Measurements from ENCODE around the gene IL1R2. TPM values are rescaled to one million over a fixed set of nuclear protein-coding genes. Genes with fewer than 3 reads are reported as not detected.

Gene IL1R2
- total RNA-seq, 1 experiment from 2014 or later, result not detected

DNA sequence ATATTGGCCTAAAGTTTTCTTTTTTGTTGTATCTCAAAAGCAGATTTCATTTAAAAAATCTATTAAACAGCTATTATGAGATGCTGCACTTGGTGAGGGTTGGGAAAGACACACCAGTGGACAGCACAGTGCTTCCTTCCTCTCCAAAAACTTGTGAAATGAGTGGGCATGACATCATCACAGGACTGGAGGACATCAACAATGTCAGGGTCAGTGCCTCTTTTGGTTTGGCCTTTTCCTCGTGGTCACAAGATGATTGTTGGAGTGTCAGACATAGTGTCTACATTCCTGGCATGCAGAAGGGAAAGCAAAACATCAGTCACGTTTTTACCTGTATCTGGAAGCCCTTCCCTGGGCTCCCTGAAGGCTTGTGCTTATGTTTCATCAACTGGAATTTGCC lies 49.6 kb downstream of the IL1R2 start:
- Histone ChIP-seq H3K9me3 (no peaks in the 10 kb centered on the region), H3K27me3 (no peaks in the 10 kb centered on the region), H3K4me3 (no peak overlapping the region), H3K36me3 (no peaks in the 10 kb centered on the region)
- no peak for DNase-seq

DNA sequence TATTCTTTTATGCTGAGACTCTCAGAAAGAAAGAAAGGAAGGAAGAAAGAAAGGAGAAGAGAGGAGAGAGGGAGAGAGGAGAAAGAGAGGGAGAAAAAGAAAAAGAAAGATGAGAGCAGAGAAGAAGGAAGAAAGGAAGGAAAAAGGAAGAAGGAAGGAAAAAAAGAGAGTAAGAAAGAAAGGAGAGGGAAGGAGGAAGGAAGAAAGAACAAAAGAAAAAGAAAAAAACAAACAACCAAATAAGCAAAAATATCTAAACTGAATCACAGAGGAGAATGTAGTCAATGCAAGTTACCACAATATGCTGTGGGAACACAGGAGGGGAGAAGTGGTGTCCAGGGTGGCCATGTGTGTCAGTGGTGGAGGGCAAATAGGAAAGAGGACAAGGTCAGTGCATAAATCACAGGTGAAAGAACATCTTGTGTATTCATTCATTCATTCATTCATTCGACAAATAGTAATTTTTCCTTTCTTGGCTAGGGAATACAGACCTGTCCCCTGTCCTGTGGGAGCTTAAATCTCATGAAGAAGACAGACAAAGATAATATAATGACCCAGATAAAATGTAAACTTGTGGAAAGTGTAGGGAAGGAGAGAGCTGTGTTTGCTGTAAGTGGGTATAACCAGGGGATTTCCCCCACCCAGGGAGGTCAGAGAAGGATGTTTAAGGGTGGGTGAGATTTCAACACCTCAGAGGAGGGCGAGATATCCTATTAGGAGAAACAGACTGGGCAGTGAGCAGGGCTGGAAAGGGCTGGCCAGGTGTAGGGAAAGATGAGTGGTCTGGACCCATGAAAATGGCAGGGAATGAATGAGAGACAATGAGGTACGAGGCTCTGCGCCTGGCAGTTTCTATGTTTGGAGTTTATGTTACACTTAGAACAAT lies 50.7 kb downstream of the IL1R2 start:
- no peaks in the 10 kb centered on the region for H3K36me3 ChIP-seq
- H3K9me3 ChIP-seq, result no peaks in the 10 kb centered on the region
- no peak overlapping the region for H3K4me3 ChIP-seq
- no peaks in the 10 kb centered on the region for H3K27me3 ChIP-seq
- no peak for DNase-seq

DNA sequence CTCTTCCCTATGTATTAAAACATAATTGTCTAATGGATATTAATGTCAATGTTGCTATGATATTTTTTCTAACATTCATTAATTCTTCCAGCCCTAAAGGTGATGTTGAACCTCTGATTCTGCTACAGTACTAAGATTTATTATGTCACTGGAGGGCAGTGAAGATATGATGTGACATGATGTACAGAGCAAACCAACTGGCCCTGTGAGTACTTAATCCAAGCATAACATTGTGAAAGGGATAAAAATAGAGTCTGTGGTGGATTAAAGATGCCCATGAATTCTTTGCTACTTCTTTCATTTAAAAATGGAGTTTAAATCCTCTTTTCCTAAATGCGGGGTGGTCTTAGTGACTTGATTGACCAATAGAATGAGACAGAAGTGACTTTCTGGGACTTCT lies 51.8 kb downstream of the IL1R2 start:
- Histone ChIP-seq H3K36me3 (no peaks in the 10 kb centered on the region), H3K27me3 (no peaks in the 10 kb centered on the region), H3K9me3 (no peaks in the 10 kb centered on the region), H3K4me3 (no peak overlapping the region)
- DNase-seq, result no peak

DNA sequence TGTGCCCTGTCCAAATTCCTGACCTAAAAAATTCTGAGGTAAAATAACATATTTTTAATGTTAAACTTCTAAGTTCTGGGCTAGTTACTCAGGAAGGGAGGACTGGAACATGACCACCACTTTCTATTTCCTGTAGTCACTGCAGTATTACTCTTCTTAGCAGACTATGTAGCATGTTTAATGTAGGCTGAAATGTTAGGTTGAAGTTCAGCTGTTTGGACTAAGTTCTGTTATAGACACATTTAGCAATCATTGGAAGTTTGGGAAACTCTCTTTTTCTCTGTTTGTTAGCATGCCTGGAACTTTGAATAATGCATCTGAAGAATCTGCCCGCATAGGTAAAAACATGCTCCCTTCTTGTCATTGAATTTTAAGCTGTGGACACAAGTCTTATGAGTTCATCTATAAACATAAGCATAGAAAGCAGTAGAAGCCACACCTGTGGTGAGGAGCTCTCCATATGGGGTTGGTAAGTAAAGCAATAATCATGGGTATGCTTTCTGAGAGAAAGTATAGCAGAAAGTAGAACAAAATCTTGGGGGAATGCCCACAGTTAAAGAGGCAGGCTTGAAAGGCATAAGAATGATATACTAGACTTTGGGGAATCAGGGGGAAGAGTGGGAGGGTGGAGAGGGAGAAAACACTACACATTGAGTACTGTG lies 52.6 kb downstream of the IL1R2 start:
- no peak for DNase-seq
- H3K36me3 ChIP-seq, result no peaks in the 10 kb centered on the region
- no peaks in the 10 kb centered on the region for H3K27me3 ChIP-seq
- H3K4me3 ChIP-seq, result no peak overlapping the region
- no peaks in the 10 kb centered on the region for H3K9me3 ChIP-seq

DNA sequence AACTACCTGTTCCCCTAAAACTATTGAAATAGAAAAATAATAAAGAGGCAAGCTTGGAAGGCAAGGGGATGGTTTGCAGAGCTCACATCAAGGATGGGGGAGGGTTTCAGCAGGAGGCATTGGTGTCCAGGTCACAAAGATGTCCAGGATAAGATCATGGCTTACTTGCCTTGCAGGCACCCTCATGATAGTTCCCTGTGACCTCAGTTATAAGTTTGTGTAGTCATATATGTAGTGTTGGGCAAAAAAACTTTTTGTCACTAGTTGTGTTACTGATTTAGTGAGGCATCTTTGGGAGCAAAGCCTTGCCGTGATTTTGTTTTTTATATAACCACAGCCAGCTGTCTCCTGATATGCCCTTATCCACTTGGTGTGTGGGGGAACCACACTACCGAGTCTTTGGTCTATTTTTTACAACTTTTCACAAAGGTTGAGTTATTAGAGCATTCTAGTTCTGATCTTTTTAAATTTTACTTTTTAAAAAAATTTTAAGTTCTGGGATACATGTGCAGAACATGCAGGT lies 53.3 kb downstream of the IL1R2 start:
- DNase-seq, result no peak
- Histone ChIP-seq H3K4me3 (no peak overlapping the region), H3K36me3 (no peaks in the 10 kb centered on the region), H3K9me3 (no peaks in the 10 kb centered on the region), H3K27me3 (no peaks in the 10 kb centered on the region)

DNA sequence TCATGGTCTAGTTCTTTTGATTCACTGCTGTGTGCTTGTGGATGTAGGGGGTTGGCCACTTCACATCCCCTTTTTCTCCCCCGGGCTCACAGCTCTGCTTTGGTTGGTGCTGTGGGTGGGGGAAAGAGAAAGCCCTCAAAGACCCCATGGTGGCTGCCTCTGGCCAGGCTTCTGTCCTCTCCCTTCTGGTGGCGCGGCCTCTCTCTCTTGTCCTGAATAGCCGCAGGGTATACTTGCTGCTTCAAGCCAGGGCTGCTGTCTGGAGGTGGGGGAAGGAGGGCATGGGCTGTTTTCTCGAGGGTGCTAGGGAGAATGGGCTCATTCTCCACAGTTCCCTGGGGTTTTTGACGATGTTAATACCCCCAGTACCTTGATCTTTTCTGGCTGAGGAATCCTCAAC lies 53.9 kb downstream of the IL1R2 start:
- Histone ChIP-seq H3K36me3 (no peaks in the 10 kb centered on the region), H3K27me3 (no peaks in the 10 kb centered on the region), H3K9me3 (no peaks in the 10 kb centered on the region), H3K4me3 (no peak overlapping the region)
- no peak for DNase-seq

DNA sequence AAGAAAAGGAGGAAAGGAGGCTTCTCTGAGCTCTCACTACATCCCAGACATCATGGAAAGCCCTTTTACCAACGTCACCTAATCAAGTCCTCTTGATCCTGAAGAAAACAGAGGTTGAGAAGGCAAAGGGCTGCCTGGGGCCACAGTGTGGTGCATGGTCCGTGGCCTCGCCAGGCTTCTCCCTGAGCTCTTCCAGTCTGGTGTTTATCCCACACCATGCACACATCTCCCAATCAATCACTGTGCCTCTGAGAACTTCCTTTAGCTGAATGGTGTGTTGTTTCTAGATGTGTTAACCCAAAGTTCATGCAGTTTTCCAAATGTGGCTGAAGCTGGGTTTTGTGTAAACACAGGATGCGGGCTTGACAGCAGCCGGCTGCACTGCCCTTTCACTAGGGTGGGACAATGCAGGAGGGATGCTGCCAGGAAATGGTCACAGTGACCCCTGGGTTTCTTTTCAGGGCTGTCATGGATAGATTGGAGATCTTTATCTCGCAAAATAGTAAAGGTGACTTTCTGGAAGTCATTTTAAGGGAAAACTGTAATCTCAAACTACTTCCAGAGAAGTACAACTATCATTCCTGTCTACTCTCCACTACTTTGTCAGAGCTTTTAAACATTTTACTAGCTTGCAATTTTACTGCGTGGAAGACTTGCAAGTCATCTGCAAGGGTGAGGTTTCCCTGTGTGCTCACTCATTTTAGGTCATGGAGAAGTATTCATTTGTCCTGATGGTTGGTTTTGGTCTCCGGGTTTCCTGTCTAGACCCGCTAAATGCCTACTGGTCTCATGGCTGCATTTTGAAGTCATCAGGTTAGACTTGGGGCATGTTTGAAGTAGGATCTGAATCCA lies 54.6 kb downstream of the IL1R2 start:
- no peaks in the 10 kb centered on the region for H3K36me3 ChIP-seq
- no peak for DNase-seq
- no peak overlapping the region for H3K4me3 ChIP-seq
- H3K9me3 ChIP-seq, result no peaks in the 10 kb centered on the region
- H3K27me3 ChIP-seq, result no peaks in the 10 kb centered on the region

DNA sequence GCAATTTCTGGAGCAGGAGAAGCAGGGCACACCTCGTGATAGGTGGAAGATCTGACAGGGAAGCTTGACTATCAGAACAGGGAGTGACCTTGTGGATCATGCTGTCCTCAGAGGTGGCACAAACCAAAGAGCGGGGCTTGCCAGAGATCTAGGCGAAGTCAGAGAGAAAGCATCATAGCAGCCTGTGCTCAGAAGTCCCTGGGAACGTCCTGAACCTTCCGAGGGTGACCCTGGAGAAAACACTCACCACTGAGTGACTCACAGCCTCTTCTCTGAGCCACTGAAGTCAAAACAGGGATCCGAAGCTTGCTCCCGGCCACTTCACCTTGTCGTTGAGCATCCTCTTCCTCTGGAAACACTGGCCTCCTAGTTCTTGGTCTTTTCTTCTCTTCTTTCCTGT lies 56.7 kb downstream of the IL1R2 start:
- H3K9me3 ChIP-seq, result no peaks in the 10 kb centered on the region
- no peak overlapping the region for H3K4me3 ChIP-seq
- H3K27me3 ChIP-seq, result no peaks in the 10 kb centered on the region
- no peak for DNase-seq
- no peaks in the 10 kb centered on the region for H3K36me3 ChIP-seq

DNA sequence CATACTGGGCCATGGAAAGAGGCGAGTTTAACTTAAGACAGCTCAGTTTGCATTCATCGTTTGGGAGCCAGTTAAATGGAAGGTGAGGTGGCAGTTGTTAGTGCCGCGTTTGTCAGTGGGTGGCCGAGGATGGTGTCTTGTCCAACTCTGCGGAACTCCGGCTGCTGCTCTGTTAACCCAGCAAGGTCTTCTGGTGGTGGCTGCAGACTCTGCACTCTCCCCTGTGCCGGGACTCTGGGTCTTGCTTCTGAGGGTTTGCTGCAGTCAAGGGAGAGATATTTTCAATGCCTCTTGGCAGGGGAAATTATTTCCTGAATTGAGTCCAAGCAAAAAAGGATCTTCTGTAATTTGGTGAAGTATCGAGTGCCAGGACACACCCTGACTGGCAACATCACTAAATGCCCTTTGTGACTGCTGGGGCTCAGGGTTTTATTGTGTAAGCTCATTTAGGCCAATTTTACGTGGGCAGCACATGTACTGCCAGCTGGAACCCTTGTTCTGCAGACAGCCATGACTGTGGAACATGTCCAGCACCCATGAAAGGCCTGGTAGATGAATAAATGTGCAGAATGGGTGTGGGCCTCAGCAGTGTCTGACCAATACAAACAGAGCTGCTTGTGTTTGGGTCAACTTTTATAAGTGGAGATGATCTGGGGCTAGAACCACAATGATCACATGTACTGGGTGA lies 58.1 kb downstream of the IL1R2 start:
- Histone ChIP-seq H3K27me3 (no peaks in the 10 kb centered on the region), H3K9me3 (no peaks in the 10 kb centered on the region), H3K4me3 (no peak overlapping the region), H3K36me3 (no peaks in the 10 kb centered on the region)
- DNase-seq, result peak; percentile 95

DNA sequence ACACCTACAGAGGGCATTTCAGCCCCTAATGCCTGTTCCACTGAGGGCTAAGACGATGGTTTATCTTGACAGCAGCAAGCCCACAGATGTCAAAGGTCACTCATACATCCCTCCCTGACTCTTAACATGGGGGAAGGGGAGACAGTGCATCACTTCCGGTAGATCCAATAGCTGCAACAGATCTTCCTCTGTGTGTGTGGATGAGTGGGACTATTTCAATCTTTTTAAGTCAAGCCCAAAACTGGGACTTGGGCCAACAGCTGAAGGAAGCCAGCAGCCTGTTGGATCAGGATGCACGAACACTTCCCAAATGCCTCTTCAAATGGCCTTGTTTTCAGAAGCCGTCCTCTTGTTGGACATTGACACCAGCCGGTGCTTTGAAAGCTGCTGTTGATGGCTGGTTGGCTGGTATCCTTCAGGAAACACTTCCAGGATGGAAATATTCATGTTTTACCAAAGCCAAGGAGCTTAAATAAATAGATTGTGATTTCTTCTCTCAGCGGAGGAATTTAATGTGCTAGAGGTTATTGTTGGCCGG lies 59.2 kb downstream of the IL1R2 start:
- Histone ChIP-seq H3K9me3 (no peaks in the 10 kb centered on the region), H3K4me3 (no peak overlapping the region), H3K27me3 (no peaks in the 10 kb centered on the region), H3K36me3 (no peaks in the 10 kb centered on the region)
- DNase-seq, result peak; percentile 90

DNA sequence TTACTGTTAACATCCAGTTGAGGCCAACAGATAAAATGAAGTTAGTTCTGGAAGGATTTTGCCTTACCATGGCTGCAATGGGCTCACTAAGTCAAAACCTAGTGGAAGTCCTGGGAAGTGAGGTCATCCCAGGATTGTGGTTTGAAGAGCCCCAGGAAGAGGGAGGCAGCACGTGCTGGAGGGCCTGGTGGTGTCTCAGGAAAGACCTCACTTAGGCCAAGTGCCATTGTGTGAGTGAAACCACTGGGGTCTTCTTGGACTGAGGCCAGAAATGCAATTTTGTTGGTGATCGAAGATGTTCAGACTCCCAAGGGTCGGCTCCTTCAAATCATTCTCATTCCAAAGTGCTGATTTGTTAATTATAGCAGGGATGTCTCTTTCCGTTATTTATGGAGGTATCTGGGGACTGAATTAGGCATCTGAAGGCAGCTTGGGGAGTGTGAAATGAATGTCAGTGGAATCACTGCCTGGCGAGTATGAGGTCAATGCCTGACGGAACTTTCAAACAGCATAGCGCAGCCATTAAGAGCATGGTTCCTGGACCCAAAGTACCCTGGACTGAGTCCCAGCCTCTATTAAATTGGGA lies 60.0 kb downstream of the IL1R2 start:
- no peaks in the 10 kb centered on the region for H3K27me3 ChIP-seq
- no peaks in the 10 kb centered on the region for H3K9me3 ChIP-seq
- no peaks in the 10 kb centered on the region for H3K36me3 ChIP-seq
- peak; percentile 51 for DNase-seq
- H3K4me3 ChIP-seq, result no peak overlapping the region

DNA sequence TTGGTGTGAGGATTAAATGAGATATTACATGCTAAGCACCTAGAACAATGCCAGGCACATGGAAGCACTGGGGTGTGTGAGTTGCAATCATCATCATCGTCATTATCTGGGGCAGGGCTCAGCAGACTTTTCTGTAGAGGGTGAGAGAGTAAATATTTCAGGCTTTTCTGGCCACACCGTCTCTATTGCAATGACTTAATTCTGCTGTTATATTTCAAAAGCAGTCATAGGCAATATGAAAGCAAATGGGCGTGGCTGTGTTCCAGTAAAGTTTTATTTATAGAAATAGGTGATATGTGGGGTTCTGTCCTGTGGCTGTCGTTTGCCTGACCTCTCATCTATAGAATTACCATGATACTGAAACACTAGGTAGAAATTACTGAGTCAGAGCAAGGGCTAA lies 60.6 kb downstream of the IL1R2 start:
- no peak overlapping the region for H3K4me3 ChIP-seq
- DNase-seq, result no peak
- H3K36me3 ChIP-seq, result no peaks in the 10 kb centered on the region
- H3K9me3 ChIP-seq, result no peaks in the 10 kb centered on the region
- no peaks in the 10 kb centered on the region for H3K27me3 ChIP-seq

DNA sequence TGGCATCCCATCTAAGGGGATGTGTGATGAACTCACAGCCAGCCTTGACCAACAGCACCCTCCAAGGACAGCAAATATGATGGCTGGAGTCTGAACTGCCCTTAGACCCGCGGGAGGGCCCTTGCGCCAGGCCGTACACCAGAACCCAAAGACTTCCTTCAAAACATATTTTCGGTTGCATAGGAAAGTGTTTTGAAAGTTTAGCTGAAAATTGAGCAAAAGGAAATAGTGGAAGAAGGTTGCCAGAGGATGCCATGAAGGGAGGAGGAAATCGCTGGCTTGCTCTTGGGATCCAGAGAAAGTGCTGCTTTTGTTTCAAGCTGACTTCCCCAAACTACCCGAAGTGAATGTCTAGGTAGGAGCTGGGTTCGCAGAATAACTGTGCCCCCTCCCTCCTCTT lies 61.3 kb downstream of the IL1R2 start:
- Histone ChIP-seq H3K36me3 (no peaks in the 10 kb centered on the region), H3K4me3 (no peak overlapping the region), H3K9me3 (no peaks in the 10 kb centered on the region), H3K27me3 (no peaks in the 10 kb centered on the region)
- no peak for DNase-seq

DNA sequence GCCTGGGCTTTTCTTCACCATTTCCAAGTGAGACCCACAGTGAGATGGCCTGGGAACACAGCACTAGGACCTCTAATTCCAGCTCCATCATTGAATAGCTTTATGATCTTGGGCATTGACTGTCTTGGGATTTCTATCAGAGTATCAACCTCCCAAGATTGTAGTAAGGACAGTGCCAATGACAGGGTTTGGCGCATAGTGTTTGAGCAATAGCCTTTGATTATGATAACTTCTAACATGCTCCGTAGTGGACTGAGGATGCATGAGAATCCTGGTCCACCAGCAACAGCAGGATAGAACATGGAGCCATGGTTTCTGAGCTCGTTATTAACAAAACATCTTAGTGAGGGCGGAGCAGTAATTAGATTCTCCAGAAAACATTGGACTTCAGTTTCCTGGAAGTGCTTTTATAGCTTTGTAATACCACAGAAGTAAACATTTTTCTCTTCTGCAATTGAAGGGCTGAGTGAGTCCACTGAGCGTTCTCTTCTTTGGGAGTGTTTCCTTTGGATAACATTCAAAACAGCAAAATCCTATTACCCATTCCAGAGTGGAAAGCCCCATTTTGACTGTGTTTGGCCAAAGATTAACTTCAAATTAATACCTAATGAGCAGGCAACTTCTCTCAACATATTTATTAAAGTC lies 63.7 kb downstream of the IL1R2 start:
- H3K36me3 ChIP-seq, result no peaks in the 10 kb centered on the region
- DNase-seq, result no peak
- H3K27me3 ChIP-seq, result no peaks in the 10 kb centered on the region
- no peaks in the 10 kb centered on the region for H3K9me3 ChIP-seq
- no peak overlapping the region for H3K4me3 ChIP-seq

DNA sequence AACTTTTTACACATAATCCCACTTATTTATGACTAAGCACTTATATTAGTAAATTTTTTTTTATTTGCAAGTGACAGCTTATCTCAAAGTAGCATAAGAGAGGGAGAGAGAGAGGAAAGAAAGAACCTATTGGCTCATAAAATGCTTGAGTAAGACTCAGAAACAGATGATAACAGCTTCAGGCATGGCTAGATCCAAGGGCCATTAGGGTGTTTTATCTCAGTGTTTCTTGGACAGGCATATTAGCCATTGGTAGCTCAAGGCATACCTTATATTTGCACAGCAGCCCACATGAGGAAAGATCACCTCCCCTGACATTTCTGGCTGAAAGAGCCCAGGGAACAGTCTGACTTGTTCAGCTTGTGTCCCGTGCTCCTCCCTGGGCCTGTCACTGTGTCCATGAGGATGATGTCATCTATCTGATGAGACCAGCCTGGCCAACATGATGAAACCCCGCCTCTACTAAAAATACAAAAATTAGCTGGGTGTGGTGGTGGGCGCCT lies 64.4 kb downstream of the IL1R2 start:
- H3K4me3 ChIP-seq, result no peak overlapping the region
- no peak for DNase-seq
- H3K27me3 ChIP-seq, result no peaks in the 10 kb centered on the region
- H3K36me3 ChIP-seq, result no peaks in the 10 kb centered on the region
- H3K9me3 ChIP-seq, result no peaks in the 10 kb centered on the region

Data from MG63 (cell line).